Neuronal stem cell (in vitro differentiated cells): ENCODE measurements around the gene ABCC4.
"Not testable (repeated sequence)": the region's sequence is repeated elsewhere in the genome, so short reads cannot be mapped to it uniquely, and the experiment has no call there.

ENCODE experiments used
- DNase-seq: peaks from one replicate; pipeline ENCODE4 v3.0.0-alpha.2; 2013; ENCODE audit warnings: low spot score
- H2AFZ ChIP-seq: one replicate; pipeline ENCODE4 v1.6.1; 2013; ENCODE audit warnings: mild to moderate bottlenecking, low read length, inconsistent platforms
- H2AK5ac ChIP-seq: 2 replicates; pipeline ENCODE4 v1.6.1; 2013; ENCODE audit warnings: low read depth, mild to moderate bottlenecking, inconsistent platforms, low read length, moderate library complexity, mixed read lengths
- H2BK120ac ChIP-seq: 2 replicates; pipeline ENCODE4 v1.6.1; 2013; ENCODE audit warnings: low read depth, mild to moderate bottlenecking, inconsistent platforms, low read length, moderate library complexity, mixed read lengths
- H2BK12ac ChIP-seq: one replicate; pipeline ENCODE4 v1.6.1; 2013; ENCODE audit warnings: low read length, inconsistent platforms
- H2BK15ac ChIP-seq: 2 replicates; pipeline ENCODE4 v1.6.1; 2013; ENCODE audit warnings: mild to moderate bottlenecking, low read length, inconsistent platforms, mixed read lengths
- H2BK5ac ChIP-seq: one replicate; pipeline ENCODE4 v1.6.1; 2013; ENCODE audit warnings: inconsistent platforms, mild to moderate bottlenecking, low read length, moderate library complexity
- H3K14ac ChIP-seq: one replicate; pipeline ENCODE4 v1.6.1; 2013; ENCODE audit warnings: low read length, inconsistent platforms
- H3K18ac ChIP-seq: 2 replicates; pipeline ENCODE4 v1.6.1; 2013; ENCODE audit warnings: low read length, inconsistent platforms
- H3K23ac ChIP-seq: 2 replicates; pipeline ENCODE4 v1.6.1; 2013; ENCODE audit warnings: low read depth, mild to moderate bottlenecking, mixed read lengths, low read length, inconsistent platforms; ENCODE audit not compliant: poor library complexity
- H3K27ac ChIP-seq: replicated peaks from 3 replicates; pipeline ENCODE4 v1.5.1; 2013; ENCODE audit warnings: low read length, inconsistent platforms
- H3K27me3 ChIP-seq, 3 experiments: 2 replicates each; pipeline ENCODE4 v1.6.1; 2013; ENCODE audit warnings: low read length in 3 of 3, mild to moderate bottlenecking in 2 of 3, inconsistent platforms in 1 of 3, low read depth in 1 of 3, mixed read lengths in 1 of 3, moderate library complexity in 1 of 3; ENCODE audit not compliant: control insufficient read depth in 3 of 3, insufficient read depth in 3 of 3
- H3K36me3 ChIP-seq, 2 donors: replicated peaks in 1 of 2; 2 replicates each; pipeline ENCODE4 v1.6.1; 2013; ENCODE audit warnings: low read length in 2 of 2; ENCODE audit not compliant: control insufficient read depth in 2 of 2, insufficient read depth in 2 of 2
- H3K4ac ChIP-seq: 2 replicates; pipeline ENCODE4 v1.6.1; 2013; ENCODE audit warnings: inconsistent platforms, mild to moderate bottlenecking, low read length, moderate library complexity
- H3K4me1 ChIP-seq, 2 donors: 1 replicate in 1 of 2; 2 replicates in 1 of 2; pipeline ENCODE4 v1.6.1; 2013; ENCODE audit warnings: low read length in 2 of 2, low read depth in 1 of 2; ENCODE audit not compliant: control insufficient read depth in 2 of 2, insufficient read depth in 1 of 2
- H3K4me2 ChIP-seq: one replicate; pipeline ENCODE4 v1.6.1; 2013; ENCODE audit warnings: mild to moderate bottlenecking, low read length, inconsistent platforms; ENCODE audit not compliant: insufficient read depth, poor library complexity, severe bottlenecking
- H3K4me3 ChIP-seq, 2 donors: 2 replicates each; pipeline ENCODE4 v1.5.1; 2013; ENCODE audit warnings: low read length in 2 of 2, mild to moderate bottlenecking in 2 of 2, inconsistent platforms in 1 of 2, moderate library complexity in 1 of 2
- H3K79me1 ChIP-seq: one replicate; pipeline ENCODE4 v1.6.1; 2013; ENCODE audit warnings: low read depth, mild to moderate bottlenecking, inconsistent platforms, low read length, moderate library complexity
- H3K9ac ChIP-seq: one replicate; pipeline ENCODE4 v1.6.1; 2013; ENCODE audit warnings: mild to moderate bottlenecking, low read depth, low read length, inconsistent platforms; ENCODE audit not compliant: poor library complexity
- H3K9me3 ChIP-seq, 2 donors: replicated peaks in 1 of 2; 2 replicates each; pipeline versions ENCODE3 to v1.6.1; 2013; ENCODE audit warnings: low read length in 2 of 2, mild to moderate bottlenecking in 2 of 2, inconsistent platforms in 1 of 2, low read depth in 1 of 2, mixed read lengths in 1 of 2, moderate library complexity in 1 of 2; ENCODE audit not compliant: control insufficient read depth in 2 of 2, insufficient read depth in 1 of 2
- H4K8ac ChIP-seq: one replicate; pipeline ENCODE4 v1.6.1; 2013; ENCODE audit warnings: low read depth, mild to moderate bottlenecking, inconsistent platforms, low read length, moderate library complexity
- H4K91ac ChIP-seq: one replicate; pipeline ENCODE4 v1.6.1; 2013; ENCODE audit warnings: low read length, low read depth, mild to moderate bottlenecking, inconsistent platforms; ENCODE audit not compliant: poor library complexity
- WGBS, 2 donors: extraction: QIAGEN DNeasy Blood & Tissue Kit; methylation state at CpG; one replicate each; pipeline ENCODE4 v1.1.7; 2013; ENCODE audit warnings: missing lambda C conversion rate in 2 of 2, mixed read lengths in 1 of 2; ENCODE audit not compliant: insufficient read length in 2 of 2, insufficient replicate concordance in 1 of 2; ENCODE audit errors: extremely low coverage in 2 of 2; 5-methylcytosine and 5-hydroxymethylcytosine counted together

The ABCC4 gene

DNA sequence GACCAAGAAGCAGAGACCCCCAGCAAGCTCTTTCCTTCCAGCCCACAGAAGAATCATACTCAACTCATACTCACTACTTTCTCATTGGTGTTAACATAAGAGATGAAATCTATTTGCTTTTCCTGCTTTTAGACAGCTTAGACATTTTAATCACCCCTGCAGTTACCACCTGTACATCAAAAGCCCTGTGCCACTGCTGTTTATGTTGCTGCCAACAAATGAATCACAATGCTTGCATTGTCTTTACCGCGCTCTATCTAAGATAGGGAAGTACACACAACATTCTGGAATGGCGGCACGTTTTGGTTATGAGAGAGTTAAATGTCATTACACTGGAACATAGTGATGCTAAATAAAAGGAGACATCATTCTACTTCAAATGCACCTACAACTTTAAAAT, 95.1 kb downstream of the ABCC4 start:
- Histone ChIP-seq H2BK120ac (no peak overlapping the region), H3K36me3 (peaks cover 13 to 53% of the 10 kb centered on the region in 2 donors), H3K9me3 (peaks cover 0 to 2% of the 10 kb centered on the region in 2 donors), H3K9ac (no peak overlapping the region), H3K27ac (no peak overlapping the region), H2BK12ac (no peak overlapping the region), H2BK5ac (no peak overlapping the region), H3K14ac (no peak overlapping the region), H2BK15ac (no peak overlapping the region), H3K79me1 (no peaks in the 10 kb centered on the region), H3K27me3 (no peaks in the 10 kb centered on the region), H3K23ac (no peak overlapping the region), H3K4me1 (no peaks in the 10 kb centered on the region), H2AK5ac (no peak overlapping the region), H3K18ac (no peak overlapping the region), H3K4me3 (no peak overlapping the region), H4K8ac (no peak overlapping the region), H3K4ac (no peak overlapping the region), H2AFZ (no peak overlapping the region), H4K91ac (no peak overlapping the region), H3K4me2 (no peak overlapping the region)
- WGBS, 2 donors = no CpG with 5 or more reads among the region's 4 CpGs
- no peak for DNase-seq

DNA sequence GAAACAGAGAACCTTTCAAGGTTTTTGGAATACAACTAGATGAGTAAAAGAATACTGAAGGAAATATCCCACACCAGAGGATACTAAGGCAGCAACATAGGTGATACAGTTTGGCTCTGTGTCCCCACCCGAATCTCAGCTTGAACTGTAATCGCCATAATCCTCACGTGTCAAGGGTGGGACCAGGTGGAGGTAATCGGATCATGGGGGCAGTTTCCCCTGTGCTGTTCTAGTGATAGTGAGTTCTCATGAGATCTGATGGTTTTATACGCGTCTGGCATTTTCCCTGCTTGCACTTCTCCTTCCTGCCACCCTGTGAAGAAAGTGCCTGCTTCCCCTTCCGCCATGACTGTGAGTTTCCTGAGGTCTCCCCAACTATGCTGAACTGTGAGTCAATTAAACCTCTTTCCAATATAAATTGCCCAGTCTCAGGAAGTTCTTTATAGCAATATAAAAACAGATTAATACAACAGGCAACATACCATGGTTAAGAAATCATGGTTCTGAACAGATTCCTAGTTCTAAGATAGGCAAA, 97.0 kb downstream of the ABCC4 start:
- no peak overlapping the region for H3K4me2 ChIP-seq
- H2BK15ac ChIP-seq = no peak overlapping the region
- H3K4me3 ChIP-seq = no peak overlapping the region
- no peak overlapping the region for H3K18ac ChIP-seq
- H2AFZ ChIP-seq = no peak overlapping the region
- no peak overlapping the region for H4K91ac ChIP-seq
- no peak overlapping the region for H3K27ac ChIP-seq
- H3K36me3 ChIP-seq = peaks cover 13 to 51% of the 10 kb centered on the region in 2 donors
- no peak overlapping the region for H3K4ac ChIP-seq
- H2BK120ac ChIP-seq = no peak overlapping the region
- no CpG with 5 or more reads among the region's 7 CpGs for WGBS, 2 donors
- no peak overlapping the region for H3K14ac ChIP-seq
- H3K4me1 ChIP-seq = no peaks in the 10 kb centered on the region
- H2BK12ac ChIP-seq = no peak overlapping the region
- DNase-seq = no peak
- H2AK5ac ChIP-seq = no peak overlapping the region
- H3K79me1 ChIP-seq = no peaks in the 10 kb centered on the region
- H3K9me3 ChIP-seq = peaks cover 0 to 2% of the 10 kb centered on the region in 2 donors
- H3K23ac ChIP-seq = no peak overlapping the region
- H3K9ac ChIP-seq = no peak overlapping the region
- no peak overlapping the region for H2BK5ac ChIP-seq
- no peaks in the 10 kb centered on the region for H3K27me3 ChIP-seq
- H4K8ac ChIP-seq = no peak overlapping the region

DNA sequence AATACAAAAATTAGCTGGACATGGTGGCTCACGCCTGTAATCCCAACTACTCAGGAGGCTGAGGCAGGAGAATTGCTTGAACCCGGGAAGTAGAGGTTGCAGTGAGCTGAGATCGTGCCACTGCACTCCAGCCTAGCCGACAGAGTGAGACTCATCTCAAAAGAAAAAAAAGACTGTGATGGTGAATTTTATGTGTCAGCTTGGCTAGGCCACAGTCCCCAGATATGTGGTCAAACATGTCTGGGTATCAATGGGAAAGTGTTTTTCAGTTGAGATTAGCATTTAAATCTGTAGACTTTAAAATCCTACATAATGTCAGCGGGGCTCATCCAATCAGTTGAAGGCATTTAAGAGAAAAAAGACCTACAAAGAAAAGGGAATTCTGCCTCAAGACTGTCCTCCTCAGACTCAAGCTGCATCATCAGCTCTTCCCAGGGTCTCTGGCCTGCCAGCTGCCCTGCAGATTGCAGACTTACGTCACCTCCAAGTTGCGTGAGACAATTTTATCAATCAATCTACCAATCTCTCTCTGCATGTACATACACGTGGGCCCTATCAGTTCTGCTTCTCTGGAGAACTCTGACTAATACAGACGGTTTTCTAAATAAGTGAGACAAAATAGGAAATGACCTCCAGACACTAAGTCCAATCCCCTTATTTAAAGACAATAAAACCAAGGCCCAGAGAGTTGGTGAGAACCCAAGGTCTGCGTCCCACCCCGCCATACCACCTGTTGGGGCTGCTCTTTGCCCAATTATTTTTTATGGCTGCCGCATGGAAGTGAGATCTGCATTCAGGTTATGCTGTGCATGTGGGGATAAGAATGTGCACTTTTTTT, 99.2 kb downstream of the ABCC4 start:
- Histone ChIP-seq H3K9me3 (peaks cover 0 to 2% of the 10 kb centered on the region in 2 donors), H3K23ac (no peak overlapping the region), H4K91ac (no peak overlapping the region), H3K4ac (no peak overlapping the region), H2AFZ (no peak overlapping the region), H3K36me3 (peaks cover 13 to 35% of the 10 kb centered on the region in 2 donors), H3K18ac (no peak overlapping the region), H3K14ac (no peak overlapping the region), H3K4me1 (no peaks in the 10 kb centered on the region), H3K79me1 (no peaks in the 10 kb centered on the region), H3K27me3 (no peaks in the 10 kb centered on the region), H2BK120ac (no peak overlapping the region), H2BK12ac (no peak overlapping the region), H2BK15ac (no peak overlapping the region), H2BK5ac (no peak overlapping the region), H4K8ac (no peak overlapping the region), H3K27ac (no peak overlapping the region), H3K4me2 (no peak overlapping the region), H3K9ac (no peak overlapping the region), H2AK5ac (no peak overlapping the region), H3K4me3 (no peak overlapping the region)
- no CpG with 5 or more reads among the region's 12 CpGs for WGBS, 2 donors
- no peak for DNase-seq

DNA sequence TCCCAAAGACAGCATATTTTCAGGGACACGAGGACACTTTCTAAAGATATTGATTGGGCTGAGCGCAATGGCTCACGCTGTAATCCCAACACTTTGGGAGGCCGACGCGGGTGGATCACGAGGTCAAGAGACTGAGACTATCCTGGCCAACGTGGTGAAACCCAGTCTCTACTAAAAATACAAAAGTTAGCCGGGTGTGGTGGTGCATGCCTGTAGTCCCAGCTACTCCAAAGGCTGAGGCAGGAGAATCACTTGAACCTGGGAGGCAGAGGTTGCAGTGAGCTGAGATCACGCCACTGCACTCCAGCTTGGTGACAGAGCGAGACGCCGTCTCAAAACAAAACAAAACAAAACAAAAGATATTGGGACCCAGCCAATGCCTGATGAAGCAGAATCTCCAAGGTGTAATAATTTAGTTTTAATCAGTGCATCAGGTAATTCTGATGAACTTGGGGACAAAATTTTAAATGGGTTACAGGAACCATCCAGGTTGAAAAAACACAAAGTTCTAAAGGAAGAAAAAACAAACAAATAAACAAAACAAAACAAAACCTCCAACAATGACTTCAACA, 100.8 kb downstream of the ABCC4 start:
- peaks cover 3 to 22% of the 10 kb centered on the region in 2 donors for H3K36me3 ChIP-seq
- not testable (repeated sequence) for H3K4me3 ChIP-seq, H3K27ac ChIP-seq, H3K4me2 ChIP-seq, H4K8ac ChIP-seq, H3K9ac ChIP-seq, H3K79me1 ChIP-seq, H2BK12ac ChIP-seq, H3K4me1 ChIP-seq, H3K9me3 ChIP-seq, H3K14ac ChIP-seq, DNase-seq, H2BK15ac ChIP-seq, H2AFZ ChIP-seq, H2BK5ac ChIP-seq, H3K23ac ChIP-seq, H3K18ac ChIP-seq, H2BK120ac ChIP-seq, H2AK5ac ChIP-seq, H4K91ac ChIP-seq, H3K4ac ChIP-seq, H3K27me3 ChIP-seq
- no CpG with 5 or more reads among the region's 13 CpGs for WGBS, 2 donors
